Measurements from ENCODE around the gene SARNP. TPM values are rescaled to one million over a fixed set of nuclear protein-coding genes. Genes with fewer than 3 reads are reported as not detected.

Gene SARNP
- total RNA-seq, 1 experiment from 2014 or later: 39.3 TPM

GRCh38 chr12:55726971-55727370, 90.6 kb downstream of the SARNP start:
- no peak for DNase-seq (ENCODE audit: low spot score)

- DNase-seq (ENCODE audit: low spot score): no peak
Measured at GRCh38 chr12:55725556-55725955, 92.0 kb downstream of the SARNP start.

GRCh38 chr12:55724940-55725309, 92.6 kb downstream of the SARNP start:
- DNase-seq (ENCODE audit: low spot score): no peak

GRCh38 chr12:55724226-55724939, 93.1 kb downstream of the SARNP start:
- DNase-seq (ENCODE audit: low spot score): peak; percentile 68

- no peak for DNase-seq (ENCODE audit: low spot score)
Measured at GRCh38 chr12:55723516-55724225, 93.9 kb downstream of the SARNP start.

GRCh38 chr12:55722948-55723347, 94.6 kb downstream of the SARNP start:
- DNase-seq (ENCODE audit: low spot score): no peak

- DNase-seq (ENCODE audit: low spot score): no peak
Measured at GRCh38 chr12:55721601-55722213, 95.8 kb downstream of the SARNP start.

GRCh38 chr12:55720894-55721444, 96.6 kb downstream of the SARNP start:
- DNase-seq (ENCODE audit: low spot score): peak; percentile 92

GRCh38 chr12:55720071-55720564, 97.4 kb downstream of the SARNP start, which contains the start of gene RDH5:
Gene RDH5 (plus strand): TSS chr12:55720393. CDS start chr12:55721185, 792 bp downstream.
- peak; percentile 95 for DNase-seq (ENCODE audit: low spot score)

- no peak for DNase-seq (ENCODE audit: low spot score)
Measured at GRCh38 chr12:55719371-55719770, 98.2 kb downstream of the SARNP start.

- DNase-seq (ENCODE audit: low spot score): no peak
Measured at GRCh38 chr12:55718624-55719275, 98.8 kb downstream of the SARNP start.

- DNase-seq (ENCODE audit: low spot score): no peak
Measured at GRCh38 chr12:55718015-55718414, 99.5 kb downstream of the SARNP start.

GRCh38 chr12:55717011-55718007, 100.2 kb downstream of the SARNP start:
- DNase-seq (ENCODE audit: low spot score): no peak

GRCh38 chr12:55716582-55716957, 101.0 kb downstream of the SARNP start:
- DNase-seq (ENCODE audit: low spot score): no peak

GRCh38 chr12:55715833-55716581, 101.5 kb downstream of the SARNP start, which contains the start of gene BLOC1S1:
Gene BLOC1S1 (plus strand): TSS chr12:55716046. CDS start chr12:55716052, 6 bp downstream.
- peak; percentile 94 for DNase-seq (ENCODE audit: low spot score)

GRCh38 chr12:55715169-55715764, 102.3 kb downstream of the SARNP start:
- DNase-seq (ENCODE audit: low spot score): no peak

- DNase-seq (ENCODE audit: low spot score): no peak
Measured at GRCh38 chr12:55713721-55714120, 103.8 kb downstream of the SARNP start.

GRCh38 chr12:55712700-55713415, 104.7 kb downstream of the SARNP start:
- DNase-seq (ENCODE audit: low spot score): no peak

All from HT-29 (cell line).